WTC11 (cell line): Measurements from ENCODE around the gene CELF4.

Experiments used
- ATF1 ChIP-seq: sonication (generic); formaldehyde crosslinking; IDR thresholded peaks from 2 replicates; pipeline ENCODE4 v1.8.1; 2023; ENCODE audit warnings: mild to moderate bottlenecking, moderate library complexity, missing genetic modification reagents
- CREB1 ChIP-seq: sonication (generic); formaldehyde crosslinking; IDR thresholded peaks from 2 replicates; pipeline ENCODE4 v1.8.0; 2023; ENCODE audit warnings: mild to moderate bottlenecking, missing genetic modification reagents
- CTCF ChIP-seq: fragments of 200-600 bp; IDR thresholded peaks from 2 replicates; pipeline ENCODE4 v1.8.0; 2022; ENCODE audit warnings: antibody characterized with exemption
- MLX ChIP-seq: sonication (generic); formaldehyde crosslinking; IDR thresholded peaks from 2 replicates; pipeline ENCODE4 v1.8.1; 2023; ENCODE audit warnings: mild to moderate bottlenecking, missing genetic modification reagents, moderate library complexity
- NR2C2 ChIP-seq: sonication (generic); formaldehyde crosslinking; IDR thresholded peaks from 2 replicates; pipeline ENCODE4 v1.8.0; 2022; ENCODE audit warnings: mild to moderate bottlenecking, missing genetic modification reagents
- SOX15 ChIP-seq: fragments of 250-450 bp; sonication (Bioruptor Pico); IDR thresholded peaks from 2 replicates; pipeline ENCODE4 v1.9.0; 2021; ENCODE audit warnings: mild to moderate bottlenecking
- SP1 ChIP-seq: sonication (generic); formaldehyde crosslinking; conservative IDR thresholded peaks from 2 replicates; pipeline ENCODE4 v1.8.1; 2022; ENCODE audit warnings: missing genetic modification reagents
- TEAD4 ChIP-seq: sonication (generic); formaldehyde crosslinking; IDR thresholded peaks from 2 replicates; pipeline ENCODE4 v1.8.0; 2022; ENCODE audit warnings: mild to moderate bottlenecking, missing genetic modification reagents
- USF2 ChIP-seq: sonication (generic); formaldehyde crosslinking; IDR thresholded peaks from 2 replicates; pipeline ENCODE4 v1.8.1; 2023; ENCODE audit warnings: mild to moderate bottlenecking, missing genetic modification reagents, moderate library complexity
- ZNF232 ChIP-seq: sonication (generic); formaldehyde crosslinking; IDR thresholded peaks from 2 replicates; pipeline ENCODE4 v1.8.0; 2022; ENCODE audit warnings: mild to moderate bottlenecking, missing genetic modification reagents
- TF ChIP-seq, protein P1 (sequence below): sonication (generic); formaldehyde crosslinking; IDR thresholded peaks from 2 replicates; pipeline ENCODE4 v1.8.0; 2022; ENCODE audit warnings: mild to moderate bottlenecking, missing genetic modification reagents
- TF ChIP-seq, protein P2 (sequence below): sonication (generic); formaldehyde crosslinking; IDR thresholded peaks from 2 replicates; pipeline ENCODE4 v1.8.0; 2023; ENCODE audit warnings: mild to moderate bottlenecking, missing genetic modification reagents
- TF ChIP-seq, protein P3 (sequence below): sonication (generic); formaldehyde crosslinking; IDR thresholded peaks from 2 replicates; pipeline ENCODE4 v1.8.1; 2023; ENCODE audit warnings: mild to moderate bottlenecking, missing genetic modification reagents
- TF ChIP-seq, protein P4 (sequence below): sonication (generic); formaldehyde crosslinking; IDR thresholded peaks from 2 replicates; pipeline ENCODE4 v1.8.1; 2023; ENCODE audit warnings: mild to moderate bottlenecking, moderate library complexity, missing genetic modification reagents

DNA sequence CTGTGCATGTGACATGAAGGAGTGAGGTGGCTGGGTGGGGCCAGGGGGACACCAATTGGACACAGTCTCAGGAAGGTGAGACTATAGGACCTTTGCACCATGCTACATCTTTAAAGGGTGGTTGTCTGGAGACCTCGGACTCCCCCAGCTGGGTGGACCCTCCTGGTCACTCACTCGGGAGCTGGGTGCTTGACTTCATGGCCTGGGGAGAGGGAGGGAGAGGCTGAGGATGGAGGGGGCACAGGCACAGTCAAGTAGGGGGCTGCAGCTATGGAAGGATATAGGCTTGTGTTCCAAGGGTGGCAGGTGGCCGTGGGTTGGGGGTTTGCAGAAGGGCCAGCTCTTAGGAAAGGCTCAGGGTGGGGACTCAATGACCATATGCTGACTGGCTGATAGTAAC, 7.1 kb upstream of the CELF4 start:
- no peak for TF ChIP-seq CTCF
- no peak for TF ChIP-seq ATF1 (CRISPR knock-in tag)
- TF ChIP-seq, protein P1, sequence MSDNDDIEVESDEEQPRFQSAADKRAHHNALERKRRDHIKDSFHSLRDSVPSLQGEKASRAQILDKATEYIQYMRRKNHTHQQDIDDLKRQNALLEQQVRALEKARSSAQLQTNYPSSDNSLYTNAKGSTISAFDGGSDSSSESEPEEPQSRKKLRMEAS (CRISPR knock-in tag), result no peak
- TF ChIP-seq MLX (CRISPR knock-in tag), result no peak
- TF ChIP-seq SOX15 (CRISPR knock-in tag), result no peak
- TF ChIP-seq USF2 (CRISPR knock-in tag), result no peak
- no peak for TF ChIP-seq ZNF232 (CRISPR knock-in tag)
- TF ChIP-seq, protein P2, sequence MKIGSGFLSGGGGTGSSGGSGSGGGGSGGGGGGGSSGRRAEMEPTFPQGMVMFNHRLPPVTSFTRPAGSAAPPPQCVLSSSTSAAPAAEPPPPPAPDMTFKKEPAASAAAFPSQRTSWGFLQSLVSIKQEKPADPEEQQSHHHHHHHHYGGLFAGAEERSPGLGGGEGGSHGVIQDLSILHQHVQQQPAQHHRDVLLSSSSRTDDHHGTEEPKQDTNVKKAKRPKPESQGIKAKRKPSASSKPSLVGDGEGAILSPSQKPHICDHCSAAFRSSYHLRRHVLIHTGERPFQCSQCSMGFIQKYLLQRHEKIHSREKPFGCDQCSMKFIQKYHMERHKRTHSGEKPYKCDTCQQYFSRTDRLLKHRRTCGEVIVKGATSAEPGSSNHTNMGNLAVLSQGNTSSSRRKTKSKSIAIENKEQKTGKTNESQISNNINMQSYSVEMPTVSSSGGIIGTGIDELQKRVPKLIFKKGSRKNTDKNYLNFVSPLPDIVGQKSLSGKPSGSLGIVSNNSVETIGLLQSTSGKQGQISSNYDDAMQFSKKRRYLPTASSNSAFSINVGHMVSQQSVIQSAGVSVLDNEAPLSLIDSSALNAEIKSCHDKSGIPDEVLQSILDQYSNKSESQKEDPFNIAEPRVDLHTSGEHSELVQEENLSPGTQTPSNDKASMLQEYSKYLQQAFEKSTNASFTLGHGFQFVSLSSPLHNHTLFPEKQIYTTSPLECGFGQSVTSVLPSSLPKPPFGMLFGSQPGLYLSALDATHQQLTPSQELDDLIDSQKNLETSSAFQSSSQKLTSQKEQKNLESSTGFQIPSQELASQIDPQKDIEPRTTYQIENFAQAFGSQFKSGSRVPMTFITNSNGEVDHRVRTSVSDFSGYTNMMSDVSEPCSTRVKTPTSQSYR (CRISPR knock-in tag), result no peak
- TF ChIP-seq, protein P3, sequence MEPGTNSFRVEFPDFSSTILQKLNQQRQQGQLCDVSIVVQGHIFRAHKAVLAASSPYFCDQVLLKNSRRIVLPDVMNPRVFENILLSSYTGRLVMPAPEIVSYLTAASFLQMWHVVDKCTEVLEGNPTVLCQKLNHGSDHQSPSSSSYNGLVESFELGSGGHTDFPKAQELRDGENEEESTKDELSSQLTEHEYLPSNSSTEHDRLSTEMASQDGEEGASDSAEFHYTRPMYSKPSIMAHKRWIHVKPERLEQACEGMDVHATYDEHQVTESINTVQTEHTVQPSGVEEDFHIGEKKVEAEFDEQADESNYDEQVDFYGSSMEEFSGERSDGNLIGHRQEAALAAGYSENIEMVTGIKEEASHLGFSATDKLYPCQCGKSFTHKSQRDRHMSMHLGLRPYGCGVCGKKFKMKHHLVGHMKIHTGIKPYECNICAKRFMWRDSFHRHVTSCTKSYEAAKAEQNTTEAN (CRISPR knock-in tag), result no peak
- no peak for TF ChIP-seq SP1 (CRISPR knock-in tag)
- TF ChIP-seq, protein P4, sequence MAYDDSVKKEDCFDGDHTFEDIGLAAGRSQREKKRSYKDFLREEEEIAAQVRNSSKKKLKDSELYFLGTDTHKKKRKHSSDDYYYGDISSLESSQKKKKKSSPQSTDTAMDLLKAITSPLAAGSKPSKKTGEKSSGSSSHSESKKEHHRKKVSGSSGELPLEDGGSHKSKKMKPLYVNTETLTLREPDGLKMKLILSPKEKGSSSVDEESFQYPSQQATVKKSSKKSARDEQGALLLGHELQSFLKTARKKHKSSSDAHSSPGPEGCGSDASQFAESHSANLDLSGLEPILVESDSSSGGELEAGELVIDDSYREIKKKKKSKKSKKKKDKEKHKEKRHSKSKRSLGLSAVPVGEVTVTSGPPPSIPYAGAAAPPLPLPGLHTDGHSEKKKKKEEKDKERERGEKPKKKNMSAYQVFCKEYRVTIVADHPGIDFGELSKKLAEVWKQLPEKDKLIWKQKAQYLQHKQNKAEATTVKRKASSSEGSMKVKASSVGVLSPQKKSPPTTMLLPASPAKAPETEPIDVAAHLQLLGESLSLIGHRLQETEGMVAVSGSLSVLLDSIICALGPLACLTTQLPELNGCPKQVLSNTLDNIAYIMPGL (CRISPR knock-in tag), result no peak
- TF ChIP-seq TEAD4 (CRISPR knock-in tag), result no peak
- no peak for TF ChIP-seq NR2C2 (CRISPR knock-in tag)
- TF ChIP-seq CREB1, result no peak
